Measurements from ENCODE around the gene OCSTAMP. TPM values are rescaled to one million over a fixed set of nuclear protein-coding genes. Genes with fewer than 3 reads are reported as not detected.
A peak's percentile ranks its signal among the peaks of the same experiment; 100 is the strongest.

OCSTAMP gene
- total RNA-seq, 1 donor from 2014 or later, result not detected

DNA sequence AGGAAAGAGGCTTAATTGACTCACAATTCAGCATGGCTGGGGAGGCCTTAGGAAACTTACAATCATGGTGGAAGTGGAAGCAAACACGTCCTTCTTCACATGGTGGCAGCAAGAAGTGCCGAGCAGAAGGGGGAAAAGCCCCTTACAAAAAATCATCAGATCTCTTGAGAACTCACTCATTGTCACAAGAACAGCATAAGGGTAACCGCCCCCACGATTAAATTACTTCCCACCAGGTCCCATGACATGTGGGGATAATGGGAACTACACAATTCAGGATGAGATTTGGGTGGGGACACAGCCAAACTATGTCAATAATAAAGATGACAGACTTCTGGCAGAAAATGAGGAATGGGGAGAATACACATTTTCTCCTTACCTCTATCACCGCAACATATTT is 20.5 kb upstream of the OCSTAMP start:
- Mint-ChIP-seq H3K27ac (ENCODE audit: unreplicated experiment) (no peak overlapping the region), H3K9me3 (ENCODE audit: unreplicated experiment) (no peaks in the 10 kb centered on the region), H3K36me3 (ENCODE audit: low read depth, unreplicated experiment) (no peaks in the 10 kb centered on the region), H3K4me1 (ENCODE audit: low read depth, unreplicated experiment) (no peaks in the 10 kb centered on the region), H3K27me3 (ENCODE audit: low read depth, unreplicated experiment) (peaks cover 5% of the 10 kb centered on the region), H3K4me3 (ENCODE audit: unreplicated experiment) (no peak overlapping the region)
- Histone ChIP-seq H3K4me2 (ENCODE audit: low read length) (no peak overlapping the region), H3K9ac (ENCODE audit: low read length) (no peak overlapping the region), H3K79me2 (ENCODE audit: insufficient read depth, low read length) (no peaks in the 10 kb centered on the region), H3K27me3 (ENCODE audit: insufficient read depth, low read length) (no peaks in the 10 kb centered on the region), H3K4me1 (ENCODE audit: insufficient read depth, low read length) (peaks cover 10% of the 10 kb centered on the region), H2AFZ (ENCODE audit: low read depth, low read length) (no peak overlapping the region), H4K20me1 (ENCODE audit: insufficient read depth, low read length) (no peaks in the 10 kb centered on the region), H3K36me3 (ENCODE audit: insufficient read depth, low read length) (no peaks in the 10 kb centered on the region), H3K9me3 (ENCODE audit: insufficient read depth, low read depth, low read length) (no peaks in the 10 kb centered on the region), H3K4me3 (ENCODE audit: insufficient read depth, low read depth, low read length) (no peak overlapping the region), H3K27ac (ENCODE audit: low read depth, low read length) (no peak overlapping the region)
- no peak for TF ChIP-seq EZH2 (IDR thresholded peaks at IDR 0.05; ENCODE audit: insufficient read depth, low read length)
- TF ChIP-seq, protein P1, sequence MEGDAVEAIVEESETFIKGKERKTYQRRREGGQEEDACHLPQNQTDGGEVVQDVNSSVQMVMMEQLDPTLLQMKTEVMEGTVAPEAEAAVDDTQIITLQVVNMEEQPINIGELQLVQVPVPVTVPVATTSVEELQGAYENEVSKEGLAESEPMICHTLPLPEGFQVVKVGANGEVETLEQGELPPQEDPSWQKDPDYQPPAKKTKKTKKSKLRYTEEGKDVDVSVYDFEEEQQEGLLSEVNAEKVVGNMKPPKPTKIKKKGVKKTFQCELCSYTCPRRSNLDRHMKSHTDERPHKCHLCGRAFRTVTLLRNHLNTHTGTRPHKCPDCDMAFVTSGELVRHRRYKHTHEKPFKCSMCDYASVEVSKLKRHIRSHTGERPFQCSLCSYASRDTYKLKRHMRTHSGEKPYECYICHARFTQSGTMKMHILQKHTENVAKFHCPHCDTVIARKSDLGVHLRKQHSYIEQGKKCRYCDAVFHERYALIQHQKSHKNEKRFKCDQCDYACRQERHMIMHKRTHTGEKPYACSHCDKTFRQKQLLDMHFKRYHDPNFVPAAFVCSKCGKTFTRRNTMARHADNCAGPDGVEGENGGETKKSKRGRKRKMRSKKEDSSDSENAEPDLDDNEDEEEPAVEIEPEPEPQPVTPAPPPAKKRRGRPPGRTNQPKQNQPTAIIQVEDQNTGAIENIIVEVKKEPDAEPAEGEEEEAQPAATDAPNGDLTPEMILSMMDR (IDR thresholded peaks at IDR 0.05; ENCODE audit: insufficient read depth, low read depth, low read length), result no peak
- FAIRE-seq, result no peak
- no peak for DNase-seq (ENCODE audit: low read depth)

DNA sequence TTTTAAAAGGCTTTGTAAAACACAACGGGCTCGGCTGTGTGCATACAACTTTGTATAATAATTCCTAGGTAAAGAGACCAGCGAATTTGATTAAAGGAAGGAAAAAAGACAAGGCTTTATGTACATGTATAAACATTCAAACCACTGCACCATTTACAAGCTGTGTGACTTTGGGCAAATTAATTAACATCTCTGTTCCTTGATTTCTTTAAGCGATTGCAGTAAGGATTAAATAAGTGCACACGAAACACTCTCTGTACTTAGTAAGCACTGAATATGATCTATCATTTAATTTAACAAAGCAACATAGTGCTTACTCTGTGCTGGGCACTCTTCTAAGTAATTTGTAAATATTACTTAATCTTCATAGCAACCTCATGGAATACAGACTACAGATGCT is 19.5 kb upstream of the OCSTAMP start:
- Histone ChIP-seq H3K36me3 (ENCODE audit: insufficient read depth, low read length) (no peaks in the 10 kb centered on the region), H2AFZ (ENCODE audit: low read depth, low read length) (no peak overlapping the region), H3K4me2 (ENCODE audit: low read length) (no peak overlapping the region), H3K27ac (ENCODE audit: low read depth, low read length) (no peak overlapping the region), H3K79me2 (ENCODE audit: insufficient read depth, low read length) (no peaks in the 10 kb centered on the region), H3K27me3 (ENCODE audit: insufficient read depth, low read length) (no peaks in the 10 kb centered on the region), H3K9me3 (ENCODE audit: insufficient read depth, low read depth, low read length) (no peaks in the 10 kb centered on the region), H3K4me1 (ENCODE audit: insufficient read depth, low read length) (peaks cover 10% of the 10 kb centered on the region), H3K9ac (ENCODE audit: low read length) (no peak overlapping the region), H3K4me3 (ENCODE audit: insufficient read depth, low read depth, low read length) (no peak overlapping the region), H4K20me1 (ENCODE audit: insufficient read depth, low read length) (no peaks in the 10 kb centered on the region)
- Mint-ChIP-seq H3K36me3 (ENCODE audit: low read depth, unreplicated experiment) (no peaks in the 10 kb centered on the region), H3K9me3 (ENCODE audit: unreplicated experiment) (no peaks in the 10 kb centered on the region), H3K4me1 (ENCODE audit: low read depth, unreplicated experiment) (no peaks in the 10 kb centered on the region), H3K27me3 (ENCODE audit: low read depth, unreplicated experiment) (peaks cover 5% of the 10 kb centered on the region), H3K4me3 (ENCODE audit: unreplicated experiment) (no peak overlapping the region), H3K27ac (ENCODE audit: unreplicated experiment) (no peak overlapping the region)
- DNase-seq (ENCODE audit: low read depth) (no peak), FAIRE-seq (no peak)
- no peak for TF ChIP-seq EZH2 (IDR thresholded peaks at IDR 0.05; ENCODE audit: insufficient read depth, low read length)
- TF ChIP-seq, protein P1 (IDR thresholded peaks at IDR 0.05; ENCODE audit: insufficient read depth, low read depth, low read length), result no peak

DNA sequence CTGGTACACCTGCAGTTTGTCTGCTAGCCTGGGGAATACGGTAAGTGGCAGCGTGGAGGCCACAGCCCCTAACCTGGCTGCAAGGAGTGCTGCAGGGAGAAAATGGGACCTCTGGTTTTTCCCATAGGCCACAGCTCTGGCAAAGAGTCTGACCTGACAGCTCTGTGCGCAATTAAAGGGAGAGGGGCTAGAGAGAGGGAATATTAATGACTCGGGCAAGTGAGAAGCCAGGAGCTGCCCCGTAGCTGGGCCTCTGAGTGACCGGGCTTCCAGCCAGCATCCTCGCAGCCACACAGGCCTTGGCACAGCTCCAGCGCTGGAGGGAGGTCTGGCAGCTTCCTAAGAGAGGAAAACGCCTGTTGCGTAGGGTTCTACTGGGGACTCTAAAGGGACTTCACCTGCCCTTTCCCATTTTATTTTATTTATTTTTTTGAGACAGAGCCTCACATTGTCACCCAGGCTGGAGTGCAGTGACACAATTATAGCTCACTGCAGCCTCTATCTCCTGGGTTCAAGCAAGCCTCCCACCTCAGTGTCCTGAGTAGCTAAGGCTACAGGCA is 18.2 kb upstream of the OCSTAMP start:
- H3K4me2 ChIP-seq (ENCODE audit: low read length), result peak overlapping the region; percentile 41
- Mint-ChIP-seq H3K27ac (ENCODE audit: unreplicated experiment) (no peak overlapping the region), H3K27me3 (ENCODE audit: low read depth, unreplicated experiment) (peaks cover 5% of the 10 kb centered on the region), H3K36me3 (ENCODE audit: low read depth, unreplicated experiment) (no peaks in the 10 kb centered on the region), H3K9me3 (ENCODE audit: unreplicated experiment) (no peaks in the 10 kb centered on the region), H3K4me1 (ENCODE audit: low read depth, unreplicated experiment) (no peaks in the 10 kb centered on the region), H3K4me3 (ENCODE audit: unreplicated experiment) (no peak overlapping the region)
- no peak overlapping the region for H3K9ac ChIP-seq (ENCODE audit: low read length)
- no peaks in the 10 kb centered on the region for H4K20me1 ChIP-seq (ENCODE audit: insufficient read depth, low read length)
- TF ChIP-seq EZH2 (IDR thresholded peaks at IDR 0.05; ENCODE audit: insufficient read depth, low read length), result no peak
- TF ChIP-seq, protein P1 (IDR thresholded peaks at IDR 0.05; ENCODE audit: insufficient read depth, low read depth, low read length), result no peak
- no peak overlapping the region for H3K27ac ChIP-seq (ENCODE audit: low read depth, low read length)
- peaks cover 10% of the 10 kb centered on the region for H3K4me1 ChIP-seq (ENCODE audit: insufficient read depth, low read length)
- H2AFZ ChIP-seq (ENCODE audit: low read depth, low read length), result no peak overlapping the region
- H3K9me3 ChIP-seq (ENCODE audit: insufficient read depth, low read depth, low read length), result no peaks in the 10 kb centered on the region
- H3K27me3 ChIP-seq (ENCODE audit: insufficient read depth, low read length), result no peaks in the 10 kb centered on the region
- H3K79me2 ChIP-seq (ENCODE audit: insufficient read depth, low read length), result no peaks in the 10 kb centered on the region
- no peak overlapping the region for H3K4me3 ChIP-seq (ENCODE audit: insufficient read depth, low read depth, low read length)
- no peaks in the 10 kb centered on the region for H3K36me3 ChIP-seq (ENCODE audit: insufficient read depth, low read length)
- FAIRE-seq (no peak), DNase-seq (ENCODE audit: low read depth) (peak; percentile 36)

Data from astrocyte (in vitro differentiated cells and primary cell).